ENCODE results near the gene APPBP2. TPM values are rescaled to one million over a fixed set of nuclear protein-coding genes. Genes with fewer than 3 reads are reported as not detected.

APPBP2 gene
- total RNA-seq, 3 donors from 2014 or later = 31.0 to 50.1 (median 35.0) TPM

DNA sequence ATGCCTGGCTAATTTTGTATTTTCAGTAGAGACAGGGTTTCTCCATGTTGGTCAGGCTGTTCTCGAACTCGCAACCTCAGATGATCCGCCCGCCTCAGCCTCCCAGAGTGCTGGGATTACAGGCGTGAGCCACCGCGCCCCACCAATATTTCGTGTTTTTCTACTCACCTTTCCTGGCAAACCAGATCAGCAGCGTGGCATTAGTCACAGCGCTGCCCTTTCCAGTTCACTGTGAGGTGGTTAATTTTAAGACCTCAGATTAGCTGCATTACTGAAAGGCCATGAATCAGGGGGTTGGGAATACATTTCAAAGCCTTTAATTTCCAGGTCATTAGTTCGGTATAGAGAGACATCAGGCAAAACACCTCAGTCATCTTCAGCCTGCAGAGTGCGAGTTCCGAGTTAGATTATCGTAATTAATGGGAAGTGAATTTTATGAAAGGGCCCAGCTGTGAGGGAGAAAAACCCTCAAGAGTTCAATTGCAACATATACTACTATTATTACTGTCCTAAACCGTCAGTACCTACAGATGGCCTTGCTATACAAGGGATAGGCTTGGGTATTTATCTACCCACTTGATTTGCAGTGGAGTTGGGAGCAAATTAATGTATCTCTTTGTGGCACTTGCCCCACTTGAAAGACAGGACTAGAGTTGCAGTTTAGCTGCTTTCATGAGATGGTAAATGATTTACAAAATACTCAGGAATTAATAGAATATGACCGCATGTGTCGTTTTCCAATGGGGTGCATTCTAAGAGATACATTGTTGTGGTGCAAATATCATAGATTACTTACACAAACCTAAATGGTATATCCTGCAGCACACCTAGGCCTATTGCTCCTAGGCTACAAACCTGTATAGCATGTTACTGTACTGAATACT, 132.0 kb downstream of the APPBP2 start:
- intact Hi-C loops (cut with DNase I, micrococcal nuclease) = no loop called here
- no peak overlapping the region for H3K4me3 ChIP-seq
- TF ChIP-seq, protein P1, sequence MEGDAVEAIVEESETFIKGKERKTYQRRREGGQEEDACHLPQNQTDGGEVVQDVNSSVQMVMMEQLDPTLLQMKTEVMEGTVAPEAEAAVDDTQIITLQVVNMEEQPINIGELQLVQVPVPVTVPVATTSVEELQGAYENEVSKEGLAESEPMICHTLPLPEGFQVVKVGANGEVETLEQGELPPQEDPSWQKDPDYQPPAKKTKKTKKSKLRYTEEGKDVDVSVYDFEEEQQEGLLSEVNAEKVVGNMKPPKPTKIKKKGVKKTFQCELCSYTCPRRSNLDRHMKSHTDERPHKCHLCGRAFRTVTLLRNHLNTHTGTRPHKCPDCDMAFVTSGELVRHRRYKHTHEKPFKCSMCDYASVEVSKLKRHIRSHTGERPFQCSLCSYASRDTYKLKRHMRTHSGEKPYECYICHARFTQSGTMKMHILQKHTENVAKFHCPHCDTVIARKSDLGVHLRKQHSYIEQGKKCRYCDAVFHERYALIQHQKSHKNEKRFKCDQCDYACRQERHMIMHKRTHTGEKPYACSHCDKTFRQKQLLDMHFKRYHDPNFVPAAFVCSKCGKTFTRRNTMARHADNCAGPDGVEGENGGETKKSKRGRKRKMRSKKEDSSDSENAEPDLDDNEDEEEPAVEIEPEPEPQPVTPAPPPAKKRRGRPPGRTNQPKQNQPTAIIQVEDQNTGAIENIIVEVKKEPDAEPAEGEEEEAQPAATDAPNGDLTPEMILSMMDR (IDR thresholded peaks at IDR 0.05) = no peak
- ATAC-seq (no peak), DNase-seq (peak in 1 of 3 donors; percentile 30)
- no peaks in the 10 kb centered on the region for H3K36me3 ChIP-seq (ENCODE audit: low read depth)
- H3K4me1 ChIP-seq (ENCODE audit: low read depth) = peaks cover 10% of the 10 kb centered on the region
- no peaks in the 10 kb centered on the region for H3K9me3 ChIP-seq

Other genes starting within 250 kb of the APPBP2 start
- 10 to 100 TPM; 37.2 to 52.3 (median 38.5) TPM for gene USP32, start 134.1 kb downstream of the APPBP2 start, total RNA-seq
- not detected for gene CHCT1, start 103.8 kb downstream of the APPBP2 start, total RNA-seq
- gene PPM1D, start 74.0 kb upstream of the APPBP2 start, total RNA-seq = 10 to 100 TPM; 16.0 to 20.6 (median 16.3) TPM
- 10 to 100 TPM; 21.6 to 33.4 (median 32.1) TPM for gene BCAS3, start 151.6 kb upstream of the APPBP2 start, total RNA-seq

Data from mucosa of descending colon (tissue), 3 donors.